DND-41 (cell line): ENCODE results near the gene P2RY2.

Source experiments
- ATAC-seq: fragments of 200-7000 bp; cut with Tn5 transposase; 3 replicates; pipeline ENCODE4 v1.9.1; 2021; ENCODE audit warnings: low read depth; ENCODE audit not compliant: insufficient read depth
- DNase-seq: peaks from one replicate; pipeline ENCODE4 v3.0.0-alpha.2; 2020
- H2AFZ ChIP-seq: 2 replicates; pipeline ENCODE4 v1.6.0; 2012; ENCODE audit warnings: low read depth, low read length
- H3K27ac ChIP-seq: 2 replicates; pipeline ENCODE4 v1.5.1; 2012; ENCODE audit warnings: low read length, inconsistent platforms
- H3K27me3 ChIP-seq: fragments of 200-600 bp; sonication (generic); 2 replicates; pipeline ENCODE4 v1.6.0; 2012; ENCODE audit warnings: low read length, mild to moderate bottlenecking, inconsistent platforms; ENCODE audit not compliant: insufficient read depth, poor library complexity
- H3K36me3 ChIP-seq: 2 replicates; pipeline ENCODE4 v1.5.1; 2012; ENCODE audit warnings: low read length, inconsistent platforms; ENCODE audit not compliant: insufficient read depth
- H3K4me1 ChIP-seq: 2 replicates; pipeline ENCODE4 v1.5.1; 2012; ENCODE audit warnings: mild to moderate bottlenecking, low read length; ENCODE audit not compliant: insufficient read depth
- H3K4me2 ChIP-seq: 2 replicates; pipeline ENCODE4 v1.6.0; 2012; ENCODE audit warnings: mild to moderate bottlenecking, moderate library complexity, low read length, inconsistent platforms; ENCODE audit not compliant: insufficient read depth
- H3K4me3 ChIP-seq, 2 experiments: fragments of 200-600 bp in 1 of 2; shearing (Covaris generic) in 1 of 2; 2 replicates each; pipeline ENCODE4 v1.5.1; 2012 to 2016; ENCODE audit warnings: inconsistent platforms in 2 of 2, low read length in 2 of 2, mild to moderate bottlenecking in 2 of 2, low read depth in 1 of 2, moderate library complexity in 1 of 2
- H3K79me2 ChIP-seq: 2 replicates; pipeline ENCODE4 v1.6.0; 2012; ENCODE audit warnings: low read length, inconsistent platforms; ENCODE audit not compliant: insufficient read depth
- H3K9ac ChIP-seq: 2 replicates; pipeline ENCODE4 v1.6.0; 2012; ENCODE audit warnings: low read depth, mild to moderate bottlenecking, inconsistent platforms, low read length, moderate library complexity
- H3K9me3 ChIP-seq: 2 replicates; pipeline ENCODE4 v1.5.1; 2012; ENCODE audit warnings: low read length, moderate library complexity, mild to moderate bottlenecking, inconsistent platforms; ENCODE audit not compliant: insufficient read depth, severe bottlenecking
- H4K20me1 ChIP-seq: 2 replicates; pipeline ENCODE4 v1.6.0; 2012; ENCODE audit warnings: low read length; ENCODE audit not compliant: insufficient read depth
- CTCF ChIP-seq: IDR thresholded peaks from 2 replicates; pipeline ENCODE4 v1.5.1; 2012; ENCODE audit warnings: borderline replicate concordance, low read length, moderate library complexity, mild to moderate bottlenecking; ENCODE audit not compliant: poor library complexity, severe bottlenecking; ENCODE audit errors: extremely low read depth
- EZH2 ChIP-seq: IDR thresholded peaks from 3 replicates; pipeline ENCODE4 v1.6.1; 2012; ENCODE audit warnings: borderline replicate concordance, low read depth, mild to moderate bottlenecking, moderate library complexity, low read length, inconsistent platforms; ENCODE audit not compliant: severe bottlenecking

Gene P2RY2

DNA sequence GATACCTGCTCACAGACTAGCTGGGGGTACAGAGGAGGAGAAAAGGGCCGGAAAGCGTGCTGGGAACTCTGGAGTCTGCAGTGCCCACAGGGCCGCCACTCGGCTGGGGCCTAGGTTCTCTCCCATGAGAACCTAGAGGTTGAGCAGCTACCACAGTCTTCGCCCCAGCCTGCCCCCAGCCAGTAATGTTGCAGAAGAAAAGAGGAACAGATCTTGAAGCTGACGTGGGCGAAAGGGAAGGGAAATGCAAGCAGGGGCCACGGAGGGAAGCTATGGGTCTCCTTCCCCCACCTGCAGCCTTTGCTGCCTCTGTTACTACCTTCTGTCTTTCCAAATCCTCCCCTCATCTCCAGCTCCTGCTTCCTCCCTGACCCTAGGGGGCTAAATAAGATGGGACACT is 28.8 kb upstream of the P2RY2 start:
- Histone ChIP-seq H3K4me2 (no peak overlapping the region), H3K79me2 (no peaks in the 10 kb centered on the region), H3K9me3 (no peaks in the 10 kb centered on the region), H4K20me1 (no peaks in the 10 kb centered on the region), H3K4me1 (no peaks in the 10 kb centered on the region), H3K27ac (no peak overlapping the region), H3K9ac (no peak overlapping the region), H3K36me3 (no peaks in the 10 kb centered on the region), H2AFZ (no peak overlapping the region), H3K27me3 (no peaks in the 10 kb centered on the region), H3K4me3 (no peak overlapping the region)
- ATAC-seq (no peak), DNase-seq (no peak)
- TF ChIP-seq CTCF: no peak
- no peak for TF ChIP-seq EZH2

DNA sequence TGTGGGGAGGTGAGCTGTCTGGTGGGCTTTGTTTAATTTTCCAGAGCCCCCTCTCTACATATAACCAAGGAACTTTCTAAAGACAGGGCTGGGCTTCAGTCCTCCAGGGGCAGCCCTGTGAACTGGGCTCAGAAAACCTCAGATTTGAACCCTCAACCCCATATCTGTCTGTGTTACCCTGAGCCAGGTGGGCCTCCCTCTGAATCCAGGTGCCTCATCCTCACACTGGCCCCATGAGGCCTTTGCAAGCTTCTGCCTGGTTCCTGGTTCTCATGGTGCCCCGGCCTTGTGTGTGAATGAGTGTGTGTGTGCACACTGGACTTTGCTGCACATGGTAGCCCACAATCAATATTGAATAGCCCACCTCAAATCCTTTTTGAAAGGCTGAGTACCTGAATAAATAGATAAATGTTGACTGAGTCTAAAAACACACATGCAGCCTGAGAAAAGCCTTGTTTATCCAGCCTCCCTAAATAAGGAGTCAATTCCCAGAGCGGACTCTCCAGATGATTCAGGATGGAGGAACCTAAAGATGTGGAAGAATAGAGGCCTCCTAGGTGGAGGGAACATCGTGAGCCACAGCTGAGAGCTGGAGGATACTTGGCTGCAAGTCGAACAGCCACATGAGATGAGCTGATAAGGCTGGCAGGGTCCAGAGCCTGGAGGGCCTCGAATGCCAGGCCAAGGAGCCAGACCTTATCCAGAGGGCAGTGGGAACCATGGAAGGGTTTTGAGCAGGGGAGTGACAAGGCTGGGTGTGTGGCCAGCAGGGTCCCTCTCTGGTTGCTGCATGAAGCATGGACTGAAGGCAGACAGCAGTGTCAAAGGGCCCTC is 28.1 kb upstream of the P2RY2 start:
- Histone ChIP-seq H3K4me2 (no peak overlapping the region), H3K27ac (no peak overlapping the region), H2AFZ (no peak overlapping the region), H4K20me1 (peaks cover 4% of the 10 kb centered on the region; the same call in 1 of the 2 replicates), H3K9me3 (no peaks in the 10 kb centered on the region), H3K4me1 (no peaks in the 10 kb centered on the region), H3K36me3 (no peaks in the 10 kb centered on the region), H3K79me2 (no peaks in the 10 kb centered on the region), H3K9ac (no peak overlapping the region), H3K4me3 (no peak overlapping the region), H3K27me3 (no peaks in the 10 kb centered on the region)
- ATAC-seq (no peak), DNase-seq (no peak)
- no peak for TF ChIP-seq EZH2
- no peak for TF ChIP-seq CTCF

DNA sequence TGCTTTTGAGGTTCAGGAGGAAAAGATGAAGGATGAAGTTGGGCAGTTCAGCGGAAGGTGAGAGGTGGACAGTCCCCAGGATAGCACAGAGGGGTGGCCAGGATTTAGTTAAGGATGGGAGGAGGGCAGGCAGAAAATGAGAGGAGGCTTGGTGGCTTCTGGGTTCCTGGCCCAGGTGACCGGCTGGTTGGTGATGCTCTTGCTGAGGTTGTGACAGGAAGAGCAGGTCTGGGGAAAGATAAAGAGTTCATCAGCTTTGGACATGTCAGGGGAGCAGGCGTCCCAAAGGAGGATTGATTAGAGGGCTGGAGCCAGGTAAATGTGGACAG is 27.6 kb upstream of the P2RY2 start:
- TF ChIP-seq CTCF (no peak), EZH2 (no peak)
- Histone ChIP-seq H3K27me3 (no peaks in the 10 kb centered on the region), H3K4me1 (no peaks in the 10 kb centered on the region), H3K4me2 (no peak overlapping the region), H2AFZ (no peak overlapping the region), H3K9ac (no peak overlapping the region), H3K36me3 (no peaks in the 10 kb centered on the region), H3K79me2 (no peaks in the 10 kb centered on the region), H4K20me1 (peaks cover 4% of the 10 kb centered on the region; the same call in 1 of the 2 replicates), H3K4me3 (no peak overlapping the region), H3K27ac (no peak overlapping the region), H3K9me3 (no peaks in the 10 kb centered on the region)
- DNase-seq (no peak), ATAC-seq (no peak)

GRCh38 chr11:73191151-73191550 is 26.9 kb upstream of the P2RY2 start:
- H3K27me3 ChIP-seq: no peaks in the 10 kb centered on the region
- H3K27ac ChIP-seq: no peak overlapping the region
- H4K20me1 ChIP-seq: peaks cover 4% of the 10 kb centered on the region; the same call in 1 of the 2 replicates
- H3K36me3 ChIP-seq: no peaks in the 10 kb centered on the region
- TF ChIP-seq EZH2 (no peak), CTCF (no peak)
- ATAC-seq (no peak), DNase-seq (no peak)
- H3K4me2 ChIP-seq: no peak overlapping the region
- H3K9me3 ChIP-seq: no peaks in the 10 kb centered on the region
- no peak overlapping the region for H2AFZ ChIP-seq
- no peaks in the 10 kb centered on the region for H3K4me1 ChIP-seq
- no peak overlapping the region for H3K9ac ChIP-seq
- no peaks in the 10 kb centered on the region for H3K79me2 ChIP-seq
- H3K4me3 ChIP-seq: no peak overlapping the region
